HCT116 (cell line): Measurements from ENCODE around the gene NDUFA11. TPM values are rescaled to one million over a fixed set of nuclear protein-coding genes. Genes with fewer than 3 reads are reported as not detected.

Source experiments
- ATAC-seq: fragments of 200-7000 bp; cut with Tn5 transposase; 2 replicates; pipeline ENCODE4 v1.9.1; 2020; ENCODE audit warnings: mild to moderate bottlenecking, moderate library complexity
- BruUV-seq: library from RNA; stranded (reverse); fragments of 400-500 nt; replicated peaks from 2 replicates; lab custom pipeline; 2021; lab: Mats Ljungman, UMichigan
- CTCF ChIA-PET: fragments of 300-600 bp; sonication (Branson Sonifier 250); formaldehyde crosslinking; loops from one replicate; lab custom pipeline; 2021; ENCODE audit warnings: antibody characterized with exemption; lab: Charles Lee
- POLR2A ChIA-PET: fragments of 300-600, 350-600 bp; sonication (Branson Sonifier 250); formaldehyde crosslinking; loops from one replicate; lab custom pipeline; 2021; ENCODE audit warnings: antibody characterized with exemption; lab: Charles Lee
- RAD21 ChIA-PET, 2 experiments: fragments of 300-600 bp; sonication (Branson Sonifier 250); formaldehyde crosslinking; loops; one replicate each; lab custom pipeline; 2023; ENCODE audit warnings: low total read pairs in 2 of 2; ENCODE audit not compliant: uncharacterized antibody in 2 of 2, unreplicated experiment in 2 of 2, low non-redundant PET in 1 of 2; lab: Charles Lee
- DNase-seq: peaks from one replicate; pipeline ENCODE4 v3.0.0-alpha.2; 2010; ENCODE audit warnings: low read depth, low spot score
- H2AFZ ChIP-seq: fragments of 200-600 bp; shearing (Covaris generic), sonication (generic); 2 replicates; pipeline ENCODE4 v1.6.1; 2017; ENCODE audit warnings: low read depth, mixed run types, mixed read lengths, antibody characterized with exemption, low read length; ENCODE audit not compliant: poor library complexity, severe bottlenecking
- H3K27ac ChIP-seq: 2 replicates; pipeline ENCODE4 v1.5.1; 2012; ENCODE audit warnings: low read depth, low read length
- H3K27me3 ChIP-seq: fragments of 200-600 bp; sonication (generic); 2 replicates; pipeline ENCODE4 v1.6.1; 2016; ENCODE audit warnings: mixed run types, low read length, mixed read lengths; ENCODE audit not compliant: insufficient read depth
- H3K36me3 ChIP-seq, 2 experiments: fragments of 200-500 bp in 1 of 2; fragments of 200-600 bp in 1 of 2; sonication (Bioruptor generic) in 1 of 2; sonication (generic) in 1 of 2; 2 replicates each; pipeline versions ENCODE4 v1.5.1 to v1.6.1; 2014 to 2016; ENCODE audit warnings: low read length in 2 of 2, inconsistent platforms in 1 of 2, mixed read lengths in 1 of 2, mixed run types in 1 of 2; ENCODE audit not compliant: insufficient read depth in 2 of 2, control insufficient read depth in 1 of 2
- H3K4me1 ChIP-seq, 2 experiments: fragments of 200-600 bp in 1 of 2; sonication (generic) in 1 of 2; 2 replicates each; pipeline versions ENCODE4 v1.5.1 to v1.6.1; 2012 to 2017; ENCODE audit warnings: low read length in 2 of 2, inconsistent platforms in 1 of 2, mild to moderate bottlenecking in 1 of 2, mixed read lengths in 1 of 2, mixed run types in 1 of 2, moderate library complexity in 1 of 2; ENCODE audit not compliant: insufficient read depth in 2 of 2, control insufficient read depth in 1 of 2
- H3K4me2 ChIP-seq: fragments of 200-600 bp; sonication (generic); 2 replicates; pipeline ENCODE4 v1.6.1; 2017; ENCODE audit warnings: mixed run types, low read length, mixed read lengths
- H3K4me3 ChIP-seq, 2 experiments: fragments of 200-600 bp in 1 of 2; sonication (generic) in 1 of 2; replicated peaks in 1 of 2; 2 replicates each; pipeline ENCODE4 v1.5.1; 2011 to 2016; ENCODE audit warnings: low read length in 2 of 2, control low read depth in 1 of 2, low read depth in 1 of 2, mild to moderate bottlenecking in 1 of 2, mixed read lengths in 1 of 2, mixed run types in 1 of 2
- H3K79me2 ChIP-seq: fragments of 200-600 bp; sonication (generic); 2 replicates; pipeline ENCODE4 v1.6.1; 2017; ENCODE audit warnings: mild to moderate bottlenecking, mixed run types, low read length, moderate library complexity, mixed read lengths; ENCODE audit not compliant: insufficient read depth
- H3K9ac ChIP-seq: fragments of 200-600 bp; sonication (generic); 2 replicates; pipeline ENCODE4 v1.6.1; 2016; ENCODE audit warnings: low read length, mixed read lengths
- H3K9me2 ChIP-seq: fragments of 200-600 bp; sonication (generic), shearing (Covaris generic); 2 replicates; pipeline ENCODE4 v1.6.1; 2017; ENCODE audit warnings: mixed run types, mild to moderate bottlenecking, moderate library complexity; ENCODE audit not compliant: insufficient read depth
- H3K9me3 ChIP-seq, 2 experiments: fragments of 200-500 bp in 1 of 2; fragments of 200-600 bp in 1 of 2; sonication (Bioruptor generic) in 1 of 2; sonication (generic) in 1 of 2; 2 replicates each; pipeline ENCODE4 v1.6.1; 2014 to 2017; ENCODE audit warnings: low read length in 2 of 2, mixed read lengths in 2 of 2, inconsistent platforms in 1 of 2, low read depth in 1 of 2, mild to moderate bottlenecking in 1 of 2, mixed run types in 1 of 2, moderate library complexity in 1 of 2; ENCODE audit not compliant: control insufficient read depth in 1 of 2, insufficient read depth in 1 of 2
- H4K20me1 ChIP-seq: fragments of 200-600 bp; sonication (generic), shearing (Covaris generic); 2 replicates; pipeline ENCODE4 v1.6.1; 2017; ENCODE audit warnings: mixed run types, mild to moderate bottlenecking, moderate library complexity; ENCODE audit not compliant: insufficient read depth
- CBX3 ChIP-seq: IDR thresholded peaks from 2 replicates; pipeline ENCODE4 v1.6.1; 2012; ENCODE audit warnings: low read depth
- CEBPB ChIP-seq: IDR thresholded peaks from 2 replicates; pipeline ENCODE4 v1.6.1; 2012; ENCODE audit warnings: low read depth
- CTCF ChIP-seq, 3 experiments: fragments of 200-600 bp in 1 of 3; sonication (generic) in 1 of 3; IDR thresholded peaks in 2 of 3; conservative IDR thresholded peaks in 1 of 3; 2 replicates each; pipeline ENCODE4 v1.5.1; 2012 to 2017; ENCODE audit warnings: low read depth in 2 of 3, low read length in 2 of 3, antibody characterized with exemption in 1 of 3, borderline replicate concordance in 1 of 3, control low read depth in 1 of 3, mild to moderate bottlenecking in 1 of 3, mixed read lengths in 1 of 3, mixed run types in 1 of 3, moderate library complexity in 1 of 3; ENCODE audit not compliant: insufficient read depth in 1 of 3
- EGR1 ChIP-seq: IDR thresholded peaks from 2 replicates; pipeline ENCODE4 v1.6.1; 2012; ENCODE audit warnings: low read depth
- ELF1 ChIP-seq: IDR thresholded peaks from 2 replicates; pipeline ENCODE4 v1.6.1; 2012; ENCODE audit warnings: low read depth, borderline replicate concordance
- EZH2 ChIP-seq: fragments of 200-600 bp; sonication (generic); IDR thresholded peaks from 2 replicates; pipeline ENCODE4 v1.6.1; 2017; ENCODE audit warnings: antibody characterized with exemption, mixed run types
- EZH2phosphoT487 ChIP-seq: fragments of 200-600 bp; IDR thresholded peaks from 2 replicates; pipeline ENCODE4 v1.6.1; 2018; ENCODE audit warnings: antibody characterized with exemption, borderline replicate concordance
- FOSL1 ChIP-seq: IDR thresholded peaks from 2 replicates; pipeline ENCODE4 v1.6.1; 2012; ENCODE audit warnings: low read depth
- SIN3A ChIP-seq: IDR thresholded peaks from 2 replicates; pipeline ENCODE4 v1.6.1; 2012; ENCODE audit warnings: low read depth
- TCF7L2 ChIP-seq: IDR thresholded peaks from 2 replicates; pipeline ENCODE4 v1.7.0; 2011; ENCODE audit warnings: borderline replicate concordance, inconsistent platforms; ENCODE audit not compliant: insufficient read depth, insufficient read length; ENCODE audit errors: extremely low read depth
- YY1 ChIP-seq: IDR thresholded peaks from 2 replicates; pipeline ENCODE4 v1.6.1; 2011; ENCODE audit warnings: low read length, low read depth, moderate library complexity, mild to moderate bottlenecking; ENCODE audit not compliant: insufficient replicate concordance; ENCODE audit errors: extremely low read depth
- ZBTB33 ChIP-seq: IDR thresholded peaks from 2 replicates; pipeline ENCODE4 v1.6.1; 2011; ENCODE audit warnings: mild to moderate bottlenecking, low read length, moderate library complexity; ENCODE audit not compliant: insufficient replicate concordance; ENCODE audit errors: extremely low read depth
- ZFX ChIP-seq: fragments of 450-650 bp; IDR thresholded peaks from 2 replicates; pipeline ENCODE4 v1.6.1; 2017
- ZNF274 ChIP-seq: fragments of 200-500 bp; sonication (Bioruptor generic); IDR thresholded peaks from 2 replicates; pipeline ENCODE4 v1.6.1; 2014; ENCODE audit warnings: mild to moderate bottlenecking, low read depth, low read length, inconsistent platforms
- intact Hi-C: fragments of 100-400 bp; cut with micrococcal nuclease; formaldehyde crosslinking; loops from 2 replicates; pipeline ENCODE4 v1.10.0; 2022
- total RNA-seq: library from RNA; stranded (reverse); gene quantifications from one replicate; pipeline ENCODE4 v1.2.1, GENCODE V29; 2021; ENCODE audit not compliant: unreplicated experiment
- TF ChIP-seq, protein P1 (sequence below): IDR thresholded peaks from 2 replicates; pipeline ENCODE4 v1.6.1; 2012
- TF ChIP-seq, protein P2 (sequence below): IDR thresholded peaks from 2 replicates; pipeline ENCODE4 v1.6.1; 2012

The NDUFA11 gene
- total RNA-seq, 1 experiment from 2014 or later, result 311 TPM

DNA sequence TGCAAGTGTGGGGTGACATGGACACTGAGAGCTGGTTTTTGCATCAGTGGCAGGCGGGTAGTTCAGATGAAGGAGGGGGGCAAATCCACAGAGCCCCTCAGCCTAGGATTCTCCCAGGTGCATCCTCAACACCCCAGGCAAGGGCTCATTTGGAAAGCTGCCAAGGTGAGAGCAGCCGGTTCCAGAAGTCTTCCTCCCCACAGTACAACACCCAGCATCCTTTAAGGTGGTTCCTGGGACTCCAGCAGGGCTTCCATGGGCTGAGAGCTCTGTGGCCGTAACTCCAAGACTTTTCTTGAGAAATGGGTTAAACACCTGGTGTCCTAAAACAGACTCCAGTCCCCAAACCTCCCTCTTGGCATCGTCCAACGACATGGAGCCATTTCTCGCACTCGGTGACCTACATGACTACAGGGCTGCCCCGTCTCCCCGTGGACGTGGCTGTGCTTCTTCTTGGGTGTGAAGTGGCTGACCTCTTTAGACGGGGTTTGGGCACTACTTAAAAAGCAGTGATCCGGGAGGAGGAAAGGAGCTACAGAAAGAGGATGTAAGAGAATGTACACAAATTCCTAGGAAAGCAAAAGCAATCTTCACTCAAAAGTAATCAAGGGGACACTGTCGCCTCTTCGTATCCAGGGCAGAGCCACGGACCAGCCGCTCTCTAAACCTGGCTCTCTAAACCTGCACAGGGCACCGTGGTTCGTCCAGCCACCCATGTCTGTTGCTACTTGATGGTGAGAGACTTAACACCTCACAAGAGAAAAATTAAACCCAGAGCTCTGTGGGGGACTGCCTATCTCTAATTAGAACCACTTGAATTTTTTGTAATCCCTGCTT lies 48.8 kb upstream of the NDUFA11 start:
- Histone ChIP-seq H3K79me2 (peaks cover 97% of the 10 kb centered on the region), H3K27me3 (no peaks in the 10 kb centered on the region)
- CTCF ChIA-PET, result interaction anchor here (2.1 kb wide), 1 partner anchor 16 kb away, joined by 7 read pairs; no protein-coding TSS in a partner anchor
- intact Hi-C loops, result no loop called here
- TF ChIP-seq CBX3 (no peak), ZNF274 (no peak), ZBTB33 (no peak), TCF7L2 (no peak), FOSL1 (no peak), CTCF (IDR thresholded peaks at IDR 0.05 in 2 of 3, conservative IDR thresholded peaks at IDR 0.05 in 1 of 3; ENCODE audit: borderline replicate concordance in 1 of 3, insufficient read depth in 1 of 3, low read depth in 2 of 3, low read length in 2 of 3) (no peak), YY1 (no peak), EGR1 (no peak), ZFX (no peak), CEBPB (no peak), ELF1 (no peak), EZH2phosphoT487 (no peak), EZH2 (no peak), SIN3A (no peak)
- TF ChIP-seq, protein P1, sequence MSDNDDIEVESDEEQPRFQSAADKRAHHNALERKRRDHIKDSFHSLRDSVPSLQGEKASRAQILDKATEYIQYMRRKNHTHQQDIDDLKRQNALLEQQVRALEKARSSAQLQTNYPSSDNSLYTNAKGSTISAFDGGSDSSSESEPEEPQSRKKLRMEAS, result no peak
- TF ChIP-seq, protein P2, sequence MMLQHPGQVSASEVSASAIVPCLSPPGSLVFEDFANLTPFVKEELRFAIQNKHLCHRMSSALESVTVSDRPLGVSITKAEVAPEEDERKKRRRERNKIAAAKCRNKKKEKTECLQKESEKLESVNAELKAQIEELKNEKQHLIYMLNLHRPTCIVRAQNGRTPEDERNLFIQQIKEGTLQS, result no peak
- TF ChIP-seq, all 23 proteins: peak for 0
- no TSS peak for BruUV-seq
- Histone ChIP-seq H3K4me1 (0 out of 4 replicates have a peak, but pooled peaks cover 0 to 2% of the 10 kb centered on the region in 2 experiments), H3K4me2 (no peak overlapping the region), H4K20me1 (peaks cover 15% of the 10 kb centered on the region; the same call in 1 of the 2 replicates), H3K36me3 (peaks cover 0 to 17% of the 10 kb centered on the region in 2 experiments; a peak in 1 of 4 replicates), H2AFZ (no peak overlapping the region), H3K4me3 (no peak overlapping the region), H3K9me3 (no peaks in the 10 kb centered on the region), H3K9me2 (no peaks in the 10 kb centered on the region), H3K9ac (no peak overlapping the region), H3K27ac (no peak overlapping the region)
- DNase-seq (no peak), ATAC-seq (no peak)
- POLR2A ChIA-PET, result no interaction called here
- RAD21 ChIA-PET, result no interaction called here
